SKM-1 (cell line): Measurements from ENCODE around the gene ROBO2.
A peak's percentile ranks its signal among the peaks of the same experiment; 100 is the strongest.

Experiments
- DNase-seq: peaks from one replicate; lab custom pipeline; 2025; ENCODE audit not compliant: unreplicated experiment; lab: John Stamatoyannopoulos, UW

The ROBO2 gene

GRCh38 chr3:77189684-77190083 lies 149.8 kb downstream of the ROBO2 start:
- no peak for DNase-seq

GRCh38 chr3:77190374-77190773 lies 150.5 kb downstream of the ROBO2 start:
- DNase-seq: no peak

- no peak for DNase-seq
Measured at GRCh38 chr3:77191014-77191413, 151.1 kb downstream of the ROBO2 start.

DNA sequence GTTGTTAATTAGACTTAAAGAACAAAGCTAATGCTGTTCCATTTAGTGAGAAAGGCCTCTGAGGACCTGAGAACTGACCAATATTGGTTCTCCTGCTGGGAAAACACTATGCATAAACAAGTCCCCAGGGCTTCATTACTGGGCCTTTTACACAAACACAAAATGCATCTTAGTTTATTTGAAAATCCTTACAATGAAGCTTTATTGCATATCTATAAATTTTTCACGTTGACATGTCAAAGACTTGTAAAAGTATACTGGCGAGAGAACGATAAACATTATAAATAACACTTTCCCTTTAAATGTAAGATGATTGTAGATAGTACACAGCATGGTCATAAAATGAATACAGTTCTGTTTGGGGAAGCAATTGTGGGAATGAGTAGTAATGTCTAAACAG lies 151.7 kb downstream of the ROBO2 start:
- DNase-seq: no peak

DNA sequence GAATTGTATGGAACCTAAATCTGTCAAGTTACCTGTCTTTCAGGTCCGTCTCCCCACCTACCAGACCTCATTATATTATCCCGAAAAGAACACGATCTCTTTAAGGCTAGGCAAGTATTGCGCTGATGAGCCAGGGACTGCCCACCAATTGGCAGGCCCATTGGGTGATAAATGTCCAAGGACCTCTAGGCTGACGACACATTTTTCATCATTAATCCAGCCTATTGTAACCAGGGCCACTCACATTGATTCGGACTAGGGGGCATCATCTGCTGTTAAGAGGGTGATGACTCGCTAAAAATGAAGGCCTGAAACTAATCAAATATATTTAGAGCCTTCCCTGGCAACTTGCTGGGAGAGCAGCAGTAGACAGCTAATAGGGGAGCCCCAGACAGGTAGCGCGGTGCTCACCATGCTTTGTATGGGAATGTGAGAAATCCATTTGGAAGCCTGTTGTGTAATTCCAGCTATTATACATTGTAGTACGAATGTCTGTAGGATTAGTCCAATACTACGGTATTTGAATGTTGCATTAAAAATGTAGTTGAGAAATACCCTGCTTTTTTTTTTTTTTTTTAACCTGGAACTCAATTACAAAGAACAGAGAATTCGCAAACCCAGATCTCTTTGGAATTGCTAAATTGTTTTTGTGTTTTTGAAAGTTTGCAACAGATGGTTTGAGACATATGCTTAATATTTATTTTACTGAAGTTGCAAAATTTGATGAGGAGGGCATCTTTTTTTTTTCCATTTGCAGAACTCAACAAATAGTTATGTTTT lies 156.1 kb downstream of the ROBO2 start:
- no peak for DNase-seq

- no peak for DNase-seq
Measured at GRCh38 chr3:77197408-77197807, 157.5 kb downstream of the ROBO2 start.

- DNase-seq: no peak
Measured at GRCh38 chr3:77203851-77204250, 164.0 kb downstream of the ROBO2 start.

DNA sequence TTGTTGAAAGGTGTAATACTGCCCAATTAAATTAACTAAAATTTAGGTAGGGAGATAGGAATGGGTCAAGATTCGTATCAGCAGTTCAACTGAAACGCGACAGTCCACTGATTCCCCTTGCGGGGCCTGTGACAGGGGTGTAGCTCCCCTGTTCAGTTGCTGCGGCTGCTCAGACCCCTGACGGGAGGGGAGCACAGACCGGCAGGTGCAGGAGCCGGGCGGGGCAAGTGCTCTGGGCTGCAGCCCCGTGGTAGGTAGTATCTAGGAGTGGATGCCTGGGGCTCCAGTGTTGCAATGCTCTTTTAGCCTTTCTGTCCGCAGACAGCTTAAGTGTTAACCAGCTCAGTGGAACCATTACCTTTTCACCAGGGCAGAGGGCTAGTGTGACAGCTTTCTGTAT lies 164.9 kb downstream of the ROBO2 start:
- no peak for DNase-seq

GRCh38 chr3:77207753-77208152 lies 167.9 kb downstream of the ROBO2 start:
- DNase-seq: no peak

GRCh38 chr3:77222701-77223100 lies 182.8 kb downstream of the ROBO2 start:
- DNase-seq: no peak

DNA sequence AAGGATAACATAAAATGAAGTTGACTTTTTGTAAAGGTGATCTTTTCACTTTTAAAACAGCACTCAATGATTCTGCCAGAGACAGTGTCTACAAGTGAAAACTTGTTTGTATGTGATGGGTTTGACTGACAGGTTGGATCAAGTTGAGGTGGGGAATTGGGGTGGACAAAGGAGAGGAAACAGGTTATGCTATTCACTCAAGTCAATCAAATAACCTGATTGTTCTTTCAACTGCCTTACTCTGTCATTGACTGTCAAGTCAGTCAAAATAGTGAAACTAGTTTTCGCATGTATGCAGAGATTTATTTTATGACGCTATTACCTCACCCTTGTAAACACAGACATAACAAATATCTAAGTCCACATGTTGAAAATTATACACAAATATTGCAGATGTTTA lies 187.7 kb downstream of the ROBO2 start:
- no peak for DNase-seq

DNA sequence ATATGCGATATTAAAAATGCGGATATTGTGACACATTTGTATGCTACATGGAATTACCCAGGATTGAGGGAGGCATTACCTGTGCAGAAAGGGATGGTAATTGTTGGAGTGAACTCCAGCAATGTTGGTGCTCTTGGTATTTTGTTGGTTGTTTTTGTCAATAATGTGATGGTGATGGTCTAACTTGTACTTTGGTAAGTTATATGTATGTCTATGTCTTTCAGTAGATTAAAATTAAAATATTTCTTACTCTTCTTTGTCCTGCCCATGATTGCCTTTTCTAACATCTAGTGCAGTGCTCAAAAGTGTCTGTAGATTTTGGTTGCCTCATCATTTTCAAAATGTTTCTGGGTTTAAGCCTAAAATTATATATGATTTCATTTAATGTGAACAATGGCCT lies 192.7 kb downstream of the ROBO2 start:
- DNase-seq: no peak

DNA sequence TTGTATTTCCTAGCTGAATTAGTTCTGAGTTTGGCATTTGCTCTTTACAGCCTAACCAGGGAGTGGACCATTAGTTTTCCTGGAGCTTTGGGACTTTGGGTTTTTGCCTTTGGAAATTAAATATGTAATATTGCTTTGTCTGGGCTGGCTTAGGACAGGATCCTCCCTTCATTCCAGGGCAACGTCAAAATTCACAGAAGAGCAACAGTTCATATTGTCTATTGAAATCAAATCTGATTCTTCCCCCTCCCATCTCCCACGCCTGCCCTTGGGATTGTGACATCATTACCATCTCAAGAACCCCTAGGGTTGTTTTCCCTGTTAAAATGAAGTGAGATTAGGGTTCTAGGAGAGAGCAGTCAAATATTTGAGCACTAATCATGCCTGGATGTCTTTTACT lies 194.1 kb downstream of the ROBO2 start:
- DNase-seq: no peak

- no peak for DNase-seq
Measured at GRCh38 chr3:77236118-77236517, 196.2 kb downstream of the ROBO2 start.

- no peak for DNase-seq
Measured at GRCh38 chr3:77240072-77240650, 200.3 kb downstream of the ROBO2 start.

GRCh38 chr3:77242371-77242770 lies 202.5 kb downstream of the ROBO2 start:
- no peak for DNase-seq

- no peak for DNase-seq
Measured at GRCh38 chr3:77244981-77245380, 205.1 kb downstream of the ROBO2 start.

GRCh38 chr3:77247061-77247460 lies 207.2 kb downstream of the ROBO2 start:
- no peak for DNase-seq

- no peak for DNase-seq
Measured at GRCh38 chr3:77247817-77248216, 207.9 kb downstream of the ROBO2 start.

GRCh38 chr3:77248420-77248819 lies 208.5 kb downstream of the ROBO2 start:
- DNase-seq: no peak

GRCh38 chr3:77251136-77251535 lies 211.2 kb downstream of the ROBO2 start:
- no peak for DNase-seq

GRCh38 chr3:77254967-77255831 lies 215.3 kb downstream of the ROBO2 start:
- peak; percentile 45 for DNase-seq
